ENCODE results near the gene RAPGEF2. TPM values are rescaled to one million over a fixed set of nuclear protein-coding genes. Genes with fewer than 3 reads are reported as not detected.
"Not testable (repeated sequence)": the region's sequence is repeated elsewhere in the genome, so short reads cannot be mapped to it uniquely, and the experiment has no call there.

Gene RAPGEF2
- total and polyA plus RNA-seq, 3 donors from 2014 or later = 18.1 to 51.4 (median 38.9) TPM

- intact Hi-C loops (cut with DNase I; ENCODE audit: low total_unique reads) = no loop called here
- Histone ChIP-seq H3K4me1 (no peaks in the 10 kb centered on the region), H3K27ac (peak overlapping the region in 1 of 2 donors; percentile 38), H3K9me3 (no peaks in the 10 kb centered on the region), H3K36me3 (ENCODE audit: low read depth, missing control alignments) (no peaks in the 10 kb centered on the region), H3K27me3 (no peaks in the 10 kb centered on the region), H3K4me3 (no peak overlapping the region)
- DNase-seq = no peak
- 64 to 81% methylated on average over 3 of the region's 3 CpGs for WGBS, 2 donors
- TF ChIP-seq CTCF (IDR thresholded peaks at IDR 0.05) (no peak), POLR2A (IDR thresholded peaks at IDR 0.05) (no peak)
Measured at GRCh38 chr4:159178979-159179969, 76.4 kb downstream of the RAPGEF2 start.

DNA sequence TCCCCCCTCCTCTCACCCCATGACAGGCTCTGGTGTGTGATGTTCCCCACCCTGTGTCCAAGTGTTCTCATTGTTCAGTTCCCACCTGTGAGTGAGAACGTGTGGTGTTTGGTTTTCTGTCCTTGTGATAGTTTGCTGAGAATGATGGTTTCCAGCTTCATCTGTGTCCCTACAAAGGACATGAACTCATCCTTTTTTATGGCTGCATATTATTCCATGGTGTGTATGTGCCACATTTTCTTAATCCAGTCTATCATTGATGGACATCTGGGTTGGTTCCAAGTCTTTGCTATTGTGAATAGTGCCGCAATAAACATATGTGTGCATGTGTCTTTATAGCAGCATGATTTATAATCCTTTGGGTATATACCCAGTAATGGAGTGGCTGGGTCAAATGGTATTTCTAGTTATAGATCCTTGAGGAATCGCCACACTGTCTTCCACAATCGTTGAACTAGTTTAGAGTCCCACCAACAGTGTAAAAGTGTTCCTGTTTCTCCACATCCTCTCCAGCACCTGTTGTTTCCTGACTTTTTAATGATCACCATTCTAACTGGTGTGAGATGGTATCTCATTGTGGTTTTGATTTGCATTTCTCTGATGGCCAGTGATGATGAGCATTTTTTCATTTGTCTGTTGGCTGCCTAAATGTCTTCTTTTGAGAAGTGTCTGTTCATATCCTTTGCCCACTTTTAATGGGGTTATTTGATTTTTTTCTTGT lies 81.2 kb downstream of the RAPGEF2 start:
- H3K27me3 ChIP-seq; H3K4me1 ChIP-seq; DNase-seq; intact Hi-C loops (cut with DNase I; ENCODE audit: low total_unique reads); H3K36me3 ChIP-seq (ENCODE audit: low read depth, missing control alignments); H3K4me3 ChIP-seq; H3K27ac ChIP-seq; H3K9me3 ChIP-seq: not testable (repeated sequence)
- WGBS, 2 donors = 93 to 97% methylated on average over 3 to 4 of the region's 4 CpGs

DNA sequence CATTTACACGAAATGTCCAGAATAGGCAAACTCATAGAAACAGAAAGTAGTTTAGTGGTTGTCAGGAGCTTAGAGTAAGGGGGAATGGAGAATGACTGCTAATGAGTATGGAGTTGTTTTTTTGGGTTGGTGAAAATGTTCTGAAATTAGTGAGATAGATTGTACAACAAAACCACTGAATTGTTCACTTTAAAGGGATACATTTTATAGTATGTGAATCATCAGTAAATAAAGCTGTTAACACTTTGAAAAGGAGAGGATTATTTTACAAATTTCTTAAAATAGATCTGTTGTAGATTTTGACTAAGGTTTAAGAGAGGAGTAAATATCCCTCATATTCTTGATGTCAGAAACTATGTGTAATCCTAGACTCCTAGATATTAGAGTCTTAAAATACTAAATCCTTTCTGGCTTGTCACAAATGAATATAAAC lies 82.7 kb downstream of the RAPGEF2 start:
- intact Hi-C loops (cut with DNase I; ENCODE audit: low total_unique reads) = no loop called here
- TF ChIP-seq CTCF (IDR thresholded peaks at IDR 0.05) (no peak), POLR2A (IDR thresholded peaks at IDR 0.05) (no peak)

GRCh38 chr4:159188646-159189045 lies 85.8 kb downstream of the RAPGEF2 start:
- Histone ChIP-seq H3K27ac (no peak overlapping the region), H3K9me3 (no peaks in the 10 kb centered on the region), H3K27me3 (no peaks in the 10 kb centered on the region), H3K36me3 (ENCODE audit: low read depth, missing control alignments) (no peaks in the 10 kb centered on the region), H3K4me3 (no peak overlapping the region), H3K4me1 (no peaks in the 10 kb centered on the region)
- DNase-seq = no peak
- 88 to 94% methylated on average over 1 of the region's 1 CpG for WGBS, 2 donors
- intact Hi-C loops (cut with DNase I; ENCODE audit: low total_unique reads) = no loop called here
- TF ChIP-seq CTCF (IDR thresholded peaks at IDR 0.05) (no peak), POLR2A (IDR thresholded peaks at IDR 0.05) (no peak)

More for the DNA sequence above, 82.7 kb downstream of the RAPGEF2 start:
- H3K4me3 ChIP-seq = no peak overlapping the region
- no peak overlapping the region for H3K27ac ChIP-seq
- H3K36me3 ChIP-seq (ENCODE audit: low read depth, missing control alignments) = no peaks in the 10 kb centered on the region
- no peak for DNase-seq
- 85 to 86% methylated on average over 1 of the region's 1 CpG for WGBS, 2 donors
- H3K4me1 ChIP-seq = no peaks in the 10 kb centered on the region
- H3K27me3 ChIP-seq = no peaks in the 10 kb centered on the region
- H3K9me3 ChIP-seq = no peaks in the 10 kb centered on the region

DNA sequence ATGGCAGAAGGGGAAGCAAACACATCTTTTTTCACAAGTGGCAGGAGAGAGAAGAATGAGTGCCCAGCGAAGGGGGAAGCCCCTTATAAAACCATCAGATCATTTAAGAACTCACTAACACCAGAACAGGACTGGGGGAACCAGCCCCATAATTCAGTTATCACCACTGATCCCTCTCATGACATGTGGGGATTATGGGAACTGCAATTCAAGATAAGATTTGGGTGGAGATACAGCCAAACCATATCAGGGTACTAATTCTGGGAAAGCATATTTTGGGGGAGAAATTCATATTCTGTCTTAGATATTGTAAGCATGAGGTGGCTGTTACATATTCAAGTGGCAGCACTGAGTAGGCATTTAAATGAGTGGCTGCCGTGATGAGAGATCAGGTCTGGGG lies 87.8 kb downstream of the RAPGEF2 start:
- no peaks in the 10 kb centered on the region for H3K36me3 ChIP-seq (ENCODE audit: low read depth, missing control alignments)
- H3K4me1 ChIP-seq = no peaks in the 10 kb centered on the region
- no peak overlapping the region for H3K4me3 ChIP-seq
- 95 to 96% methylated on average over 2 of the region's 2 CpGs for WGBS, 2 donors
- no peak overlapping the region for H3K27ac ChIP-seq
- no peak for DNase-seq
- no peaks in the 10 kb centered on the region for H3K9me3 ChIP-seq
- intact Hi-C loops (cut with DNase I; ENCODE audit: low total_unique reads) = no loop called here
- TF ChIP-seq CTCF (IDR thresholded peaks at IDR 0.05) (no peak), POLR2A (IDR thresholded peaks at IDR 0.05) (no peak)
- no peaks in the 10 kb centered on the region for H3K27me3 ChIP-seq

All from testis (tissue), 3 donors.